WTC11 (cell line): Measurements from ENCODE around the gene TEAD1.

ENCODE experiments used
- AR ChIP-seq: fragments of 250-450 bp; sonication (Bioruptor Pico); IDR thresholded peaks from 2 replicates; pipeline ENCODE4 v1.9.0; 2021; ENCODE audit warnings: mild to moderate bottlenecking
- ATF1 ChIP-seq: sonication (generic); formaldehyde crosslinking; IDR thresholded peaks from 2 replicates; pipeline ENCODE4 v1.8.1; 2023; ENCODE audit warnings: mild to moderate bottlenecking, moderate library complexity, missing genetic modification reagents
- CREB1 ChIP-seq: sonication (generic); formaldehyde crosslinking; IDR thresholded peaks from 2 replicates; pipeline ENCODE4 v1.8.0; 2023; ENCODE audit warnings: mild to moderate bottlenecking, missing genetic modification reagents
- CTCF ChIP-seq: fragments of 200-600 bp; IDR thresholded peaks from 2 replicates; pipeline ENCODE4 v1.8.0; 2022; ENCODE audit warnings: antibody characterized with exemption
- E2F1 ChIP-seq: sonication (generic); formaldehyde crosslinking; IDR thresholded peaks from 2 replicates; pipeline ENCODE4 v1.8.0; 2022; ENCODE audit warnings: mild to moderate bottlenecking, missing genetic modification reagents
- FOXK1 ChIP-seq: sonication (generic); formaldehyde crosslinking; IDR thresholded peaks from 2 replicates; pipeline ENCODE4 v1.8.0; 2022; ENCODE audit warnings: mild to moderate bottlenecking, moderate library complexity, missing genetic modification reagents
- HMGXB4 ChIP-seq: sonication (generic); formaldehyde crosslinking; IDR thresholded peaks from 2 replicates; pipeline ENCODE4 v1.8.1; 2023; ENCODE audit warnings: mild to moderate bottlenecking, moderate library complexity, missing genetic modification reagents
- JAZF1 ChIP-seq: fragments of 250-450 bp; sonication (Bioruptor Pico); IDR thresholded peaks from 2 replicates; pipeline ENCODE4 v1.9.0; 2021; ENCODE audit warnings: moderate library complexity, mild to moderate bottlenecking, inconsistent platforms
- MLX ChIP-seq: sonication (generic); formaldehyde crosslinking; IDR thresholded peaks from 2 replicates; pipeline ENCODE4 v1.8.1; 2023; ENCODE audit warnings: mild to moderate bottlenecking, missing genetic modification reagents, moderate library complexity
- NR2C2 ChIP-seq: sonication (generic); formaldehyde crosslinking; IDR thresholded peaks from 2 replicates; pipeline ENCODE4 v1.8.0; 2022; ENCODE audit warnings: mild to moderate bottlenecking, missing genetic modification reagents
- TCF7 ChIP-seq: sonication (generic); formaldehyde crosslinking; IDR thresholded peaks from 2 replicates; pipeline ENCODE4 v1.8.0; 2022; ENCODE audit warnings: mild to moderate bottlenecking, low read depth, missing genetic modification reagents, moderate library complexity
- TEAD4 ChIP-seq: sonication (generic); formaldehyde crosslinking; IDR thresholded peaks from 2 replicates; pipeline ENCODE4 v1.8.0; 2022; ENCODE audit warnings: mild to moderate bottlenecking, missing genetic modification reagents
- ZNF121 ChIP-seq: sonication (generic); formaldehyde crosslinking; IDR thresholded peaks from 2 replicates; pipeline ENCODE4 v1.8.0; 2023; ENCODE audit warnings: missing genetic modification reagents

GRCh38 chr11:12818333-12819015 is 144.3 kb downstream of the TEAD1 start:
- TF ChIP-seq CTCF = no peak
- no peak for TF ChIP-seq ATF1 (CRISPR knock-in tag)
- no peak for TF ChIP-seq JAZF1 (CRISPR knock-in tag)
- no peak for TF ChIP-seq TEAD4
- no peak for TF ChIP-seq E2F1 (CRISPR knock-in tag)
- no peak for TF ChIP-seq HMGXB4
- no peak for TF ChIP-seq MLX (CRISPR knock-in tag)
- no peak for TF ChIP-seq ZNF121
- TF ChIP-seq TCF7 = no peak
- no peak for TF ChIP-seq FOXK1 (CRISPR knock-in tag)
- no peak for TF ChIP-seq CREB1 (CRISPR knock-in tag)
- TF ChIP-seq NR2C2 (CRISPR knock-in tag) = no peak
- no peak for TF ChIP-seq AR (CRISPR knock-in tag)
